Measurements from ENCODE around the gene IFFO2. TPM values are rescaled to one million over a fixed set of nuclear protein-coding genes. Genes with fewer than 3 reads are reported as not detected.

Gene IFFO2
- total RNA-seq, 1 experiment from 2014 or later, result 18.7 TPM

GRCh38 chr1:18951818-18952391 is 4.6 kb downstream of the IFFO2 start:
- H3K27ac Mint-ChIP-seq (ENCODE audit: unreplicated experiment), result no peak overlapping the region
- DNase-seq, result no peak
- H3K27me3 Mint-ChIP-seq (ENCODE audit: insufficient read depth, unreplicated experiment), result no peaks in the 10 kb centered on the region
- POLR2A ChIA-PET, result no interaction called here
- H3K36me3 Mint-ChIP-seq (ENCODE audit: insufficient read depth, unreplicated experiment), result peaks cover 5% of the 10 kb centered on the region
- peaks cover 14% of the 10 kb centered on the region for H3K4me1 Mint-ChIP-seq (ENCODE audit: low read depth, unreplicated experiment)
- Histone ChIP-seq H3K36me3 (ENCODE audit: control insufficient read depth, insufficient read depth, low read length) (no peaks in the 10 kb centered on the region), H3K9me3 (no peaks in the 10 kb centered on the region), H3K4me1 (peaks cover 35% of the 10 kb centered on the region), H3K4me3 (ENCODE audit: low read depth, low read length) (no peak overlapping the region), H3K27me3 (replicated peaks; ENCODE audit: control insufficient read depth, insufficient read depth, low read length) (no peaks in the 10 kb centered on the region)
- no peaks in the 10 kb centered on the region for H3K9me3 Mint-ChIP-seq (ENCODE audit: unreplicated experiment)
- CTCF ChIA-PET, result no interaction called here
- BruUV-seq (replicated peaks), result no TSS peak
- TF ChIP-seq CTCF (IDR thresholded peaks at IDR 0.05; ENCODE audit: insufficient read depth in 1 of 2, low read depth in 1 of 2, low read length in 1 of 2, severe bottlenecking in 1 of 2, unreplicated experiment in 1 of 2), result no peak
- intact Hi-C loops (cut with micrococcal nuclease; ENCODE audit: unreplicated experiment), result no loop called here
- no peak overlapping the region for H3K4me3 Mint-ChIP-seq (ENCODE audit: unreplicated experiment)

- no peak overlapping the region for H3K4me3 ChIP-seq (ENCODE audit: low read depth, low read length)
- H3K4me3 Mint-ChIP-seq (ENCODE audit: unreplicated experiment), result no peak overlapping the region
- no peak overlapping the region for H3K27ac Mint-ChIP-seq (ENCODE audit: unreplicated experiment)
- CTCF ChIA-PET, result no interaction called here
- H3K36me3 Mint-ChIP-seq (ENCODE audit: insufficient read depth, unreplicated experiment), result peaks cover 5% of the 10 kb centered on the region
- intact Hi-C loops (cut with micrococcal nuclease; ENCODE audit: unreplicated experiment), result no loop called here
- DNase-seq, result no peak
- peaks cover 35% of the 10 kb centered on the region for H3K4me1 ChIP-seq
- no peaks in the 10 kb centered on the region for H3K27me3 ChIP-seq (replicated peaks; ENCODE audit: control insufficient read depth, insufficient read depth, low read length)
- no peaks in the 10 kb centered on the region for H3K36me3 ChIP-seq (ENCODE audit: control insufficient read depth, insufficient read depth, low read length)
- no peaks in the 10 kb centered on the region for H3K9me3 ChIP-seq
- peaks cover 14% of the 10 kb centered on the region for H3K4me1 Mint-ChIP-seq (ENCODE audit: low read depth, unreplicated experiment)
- no peaks in the 10 kb centered on the region for H3K27me3 Mint-ChIP-seq (ENCODE audit: insufficient read depth, unreplicated experiment)
- TF ChIP-seq CTCF (IDR thresholded peaks at IDR 0.05; ENCODE audit: insufficient read depth in 1 of 2, low read depth in 1 of 2, low read length in 1 of 2, severe bottlenecking in 1 of 2, unreplicated experiment in 1 of 2), result no peak
- no TSS peak for BruUV-seq (replicated peaks)
- H3K9me3 Mint-ChIP-seq (ENCODE audit: unreplicated experiment), result no peaks in the 10 kb centered on the region
- POLR2A ChIA-PET, result no interaction called here
Measured at GRCh38 chr1:18951416-18951815, 5.1 kb downstream of the IFFO2 start.

- Mint-ChIP-seq H3K4me3 (ENCODE audit: unreplicated experiment) (no peak overlapping the region), H3K4me1 (ENCODE audit: low read depth, unreplicated experiment) (peaks cover 18% of the 10 kb centered on the region)
- H3K4me1 ChIP-seq, result peaks cover 35% of the 10 kb centered on the region
Measured at GRCh38 chr1:18950401-18951026, 6.0 kb downstream of the IFFO2 start.

More at GRCh38 chr1:18950401-18951026, 6.0 kb downstream of the IFFO2 start:
- DNase-seq, result no peak
- TF ChIP-seq CTCF (IDR thresholded peaks at IDR 0.05; ENCODE audit: insufficient read depth in 1 of 2, low read depth in 1 of 2, low read length in 1 of 2, severe bottlenecking in 1 of 2, unreplicated experiment in 1 of 2), result no peak
- H3K9me3 Mint-ChIP-seq (ENCODE audit: unreplicated experiment), result no peaks in the 10 kb centered on the region
- BruUV-seq (replicated peaks), result no TSS peak
- ChIA-PET CTCF (interaction anchor here (0.6 kb wide), 1 partner anchor 28 kb away, joined by 3 read pairs; no protein-coding TSS in a partner anchor), POLR2A (no interaction called here)
- intact Hi-C loops (cut with micrococcal nuclease; ENCODE audit: unreplicated experiment), result no loop called here
- Histone ChIP-seq H3K4me3 (ENCODE audit: low read depth, low read length) (no peak overlapping the region), H3K9me3 (no peaks in the 10 kb centered on the region), H3K36me3 (ENCODE audit: control insufficient read depth, insufficient read depth, low read length) (no peaks in the 10 kb centered on the region), H3K27me3 (replicated peaks; ENCODE audit: control insufficient read depth, insufficient read depth, low read length) (no peaks in the 10 kb centered on the region)
- H3K27ac Mint-ChIP-seq (ENCODE audit: unreplicated experiment), result peak overlapping the region; percentile 61
- H3K36me3 Mint-ChIP-seq (ENCODE audit: insufficient read depth, unreplicated experiment), result peaks cover 5% of the 10 kb centered on the region
- H3K27me3 Mint-ChIP-seq (ENCODE audit: insufficient read depth, unreplicated experiment), result no peaks in the 10 kb centered on the region
